Left colon (tissue), 2 donors: ENCODE measurements around the gene TET1. TPM values are rescaled to one million over a fixed set of nuclear protein-coding genes. Genes with fewer than 3 reads are reported as not detected.
"Not testable (repeated sequence)": the region's sequence is repeated elsewhere in the genome, so short reads cannot be mapped to it uniquely, and the experiment has no call there.

Source experiments
- ATAC-seq: fragments of 200-7000 bp; cut with Tn5 transposase; one replicate; pipeline ENCODE4 v1.9.1; 2020; ENCODE audit warnings: mild to moderate bottlenecking, moderate library complexity
- DNase-seq, 2 donors: peaks; one replicate each; pipeline ENCODE4 v3.0.0-alpha.2; 2020
- intact Hi-C, 2 donors: fragments of 100-400 bp; cut with DNase I in 1 of 2; cut with micrococcal nuclease in 1 of 2; formaldehyde crosslinking; loops; one replicate each; pipeline versions ENCODE4 v1.11.2 to v1.14.0; 2022; cut with DNase I, micrococcal nuclease
- total RNA-seq, 2 donors: library from RNA; stranded (reverse); fragmentation: NEBNext Ultra II Directional; extraction: Animal tissue kit (Norgen Biotek cat#: 25700); gene quantifications; one replicate each; pipeline ENCODE4 v1.2.1, GENCODE V29; 2021
- donor health status: DM: no; HTN: no; CAD: no.
- donor health status: DM: yes; HTN: yes; CAD: no.

The TET1 gene
- total RNA-seq, 2 donors from 2014 or later, result 0.64 to 1.3 TPM

- no peak for ATAC-seq
- intact Hi-C loops, result no loop called here
- DNase-seq, result no peak
Measured at GRCh38 chr10:68655620-68656126, 95.5 kb downstream of the TET1 start.

DNA sequence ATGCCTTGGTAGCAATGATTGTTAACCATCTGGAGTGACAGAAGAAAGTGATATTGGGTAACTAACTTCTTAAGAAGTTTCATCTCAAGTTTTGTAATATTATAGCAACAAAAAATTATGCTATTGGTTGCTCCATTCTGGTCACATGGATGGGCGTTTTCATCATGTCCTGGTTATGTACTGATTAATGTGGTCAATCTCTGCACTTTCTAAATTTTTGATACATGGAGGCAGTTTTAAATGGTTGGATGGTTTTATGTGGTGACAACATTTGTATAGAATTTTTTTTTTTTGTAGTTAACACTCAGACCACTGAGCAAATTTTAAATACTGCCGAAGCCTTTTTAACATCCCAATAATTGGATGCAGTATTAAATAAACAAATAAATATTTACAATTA, 105.7 kb downstream of the TET1 start:
- ATAC-seq (no peak), DNase-seq (no peak)
- intact Hi-C loops, result no loop called here

- intact Hi-C loops, result no loop called here
- DNase-seq, result no peak
- no peak for ATAC-seq
Measured at GRCh38 chr10:68666280-68666760, 106.2 kb downstream of the TET1 start.

GRCh38 chr10:68668231-68668630, 108.1 kb downstream of the TET1 start:
- ATAC-seq (no peak), DNase-seq (no peak)
- intact Hi-C loops, result no loop called here

DNA sequence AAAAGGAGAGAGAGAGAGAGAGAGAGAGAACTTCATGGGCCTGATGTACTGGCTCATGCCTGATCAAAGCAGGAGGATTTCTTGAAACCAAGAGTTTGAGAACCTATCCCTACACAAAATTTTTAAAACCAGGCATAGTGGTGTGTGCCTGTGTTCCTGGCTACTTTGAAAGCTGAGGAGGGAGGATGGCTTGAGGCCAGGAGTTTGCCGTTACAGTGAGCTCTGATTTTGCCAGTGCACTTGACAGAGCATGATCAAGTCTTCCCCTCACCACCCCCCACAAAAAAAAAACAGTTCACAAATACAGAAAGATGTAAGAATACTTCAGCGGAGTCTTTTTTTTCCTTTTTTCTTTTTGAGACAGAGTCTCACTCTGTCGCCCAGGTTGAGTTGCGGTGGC, 108.8 kb downstream of the TET1 start:
- ATAC-seq (no peak), DNase-seq (no peak)
- intact Hi-C loops, result no loop called here

DNA sequence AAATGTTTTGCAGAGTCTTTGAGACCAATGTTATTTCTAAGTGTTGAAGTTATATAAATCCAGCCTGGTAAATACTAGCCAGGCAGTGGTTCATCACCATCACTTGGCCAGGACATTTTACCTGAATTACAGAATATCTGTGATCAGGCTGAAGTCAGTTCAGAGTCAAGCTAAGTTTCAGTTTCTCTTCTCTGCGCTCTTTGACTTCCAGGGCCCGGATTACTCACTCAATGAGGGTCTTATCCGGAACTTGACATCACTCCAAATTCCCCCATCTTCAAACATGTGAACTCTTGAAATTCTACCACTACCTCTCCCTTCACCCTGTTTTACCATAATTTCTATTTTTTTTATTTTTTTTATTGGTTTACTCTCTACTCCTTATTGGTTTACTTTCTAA, 124.3 kb downstream of the TET1 start:
- DNase-seq (no peak), ATAC-seq (no peak)
- intact Hi-C loops, result no loop called here

- no peak for DNase-seq
- intact Hi-C loops, result no loop called here
Measured at GRCh38 chr10:68696018-68696417, 135.9 kb downstream of the TET1 start.

DNA sequence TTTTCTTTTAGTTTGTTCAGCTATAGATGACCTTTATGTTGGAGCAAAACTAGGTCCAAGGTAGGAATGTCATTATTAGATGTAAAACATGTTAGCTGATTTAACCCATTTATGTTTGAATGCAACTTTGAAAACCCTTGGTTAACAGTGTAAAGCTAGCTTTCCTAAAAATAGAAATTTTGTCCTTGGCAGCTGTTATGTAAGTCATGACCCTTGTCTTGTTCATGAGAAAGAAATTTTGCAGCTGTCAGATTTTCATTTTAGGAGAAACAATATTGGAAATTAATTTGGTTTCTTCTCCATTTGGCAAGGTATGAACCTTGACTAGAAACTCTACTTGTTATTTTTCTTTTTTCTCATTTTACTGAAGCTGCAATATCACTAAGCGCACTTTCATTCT, 137.0 kb downstream of the TET1 start:
- intact Hi-C loops, result no loop called here
- ATAC-seq, result no peak
- DNase-seq, result no peak

More at GRCh38 chr10:68696018-68696417, 135.9 kb downstream of the TET1 start:
- no peak for ATAC-seq

DNA sequence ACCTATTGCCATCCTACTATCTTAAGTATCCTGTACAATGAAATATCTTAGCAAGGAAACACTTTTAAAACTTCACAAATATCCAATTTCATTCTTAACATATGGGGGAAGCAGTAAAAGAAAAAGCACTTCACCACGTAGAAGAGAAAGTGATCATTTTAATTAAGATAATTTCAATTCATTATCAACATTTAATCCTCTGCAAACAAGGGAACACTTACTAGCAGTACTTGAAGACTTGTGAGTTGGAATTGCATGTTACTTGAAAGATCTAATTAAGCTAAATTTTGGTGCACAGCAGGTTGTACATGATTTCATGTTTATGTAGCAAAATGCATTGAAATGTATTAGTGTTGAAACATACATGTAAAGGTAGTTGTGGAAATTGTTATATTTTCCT, 140.1 kb downstream of the TET1 start:
- DNase-seq (no peak), ATAC-seq (no peak)
- intact Hi-C loops, result no loop called here

GRCh38 chr10:68705548-68705947, 145.4 kb downstream of the TET1 start:
- DNase-seq, result no peak
- ATAC-seq, result no peak
- intact Hi-C loops, result no loop called here

DNA sequence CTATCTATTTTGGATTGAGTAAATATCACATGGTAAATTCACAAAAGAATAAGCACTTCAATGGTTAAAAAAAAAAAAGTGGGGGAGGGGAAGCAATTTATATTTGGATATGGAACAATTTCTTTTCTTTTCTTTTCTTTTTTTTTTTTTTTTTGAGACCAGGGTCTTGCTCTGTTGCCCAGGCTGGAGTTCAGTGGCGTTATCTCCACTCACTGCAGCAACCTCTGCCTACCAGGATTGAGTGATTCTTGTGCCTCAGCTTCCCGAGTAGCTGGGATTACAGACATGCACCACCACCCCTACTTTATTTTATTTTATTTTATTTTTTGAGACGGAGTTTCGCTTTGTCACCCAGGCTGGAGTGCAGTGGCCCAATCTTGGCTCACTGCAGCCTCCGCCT, 148.8 kb downstream of the TET1 start:
- ATAC-seq, intact Hi-C loops, DNase-seq: not testable (repeated sequence)

DNA sequence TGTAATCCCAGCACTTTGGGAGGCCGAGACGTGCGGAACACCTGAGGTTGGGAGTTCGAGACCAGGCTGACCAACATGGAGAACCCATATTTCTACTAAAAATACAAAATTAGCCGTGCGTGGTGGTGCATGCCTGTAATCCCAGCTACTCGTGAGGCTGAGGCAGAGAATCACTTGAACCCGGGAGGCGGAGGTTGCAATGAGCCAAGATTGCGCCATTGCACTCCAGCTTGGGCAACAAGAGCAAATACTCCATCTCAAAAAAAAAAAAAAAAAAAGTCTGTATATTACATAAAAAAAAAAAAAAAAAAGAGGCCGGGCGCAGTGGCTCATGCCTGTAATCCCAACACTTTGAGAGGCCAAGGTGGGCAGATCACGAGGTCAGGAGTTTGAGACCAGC, 152.9 kb downstream of the TET1 start:
- intact Hi-C loops, DNase-seq, ATAC-seq: not testable (repeated sequence)

DNA sequence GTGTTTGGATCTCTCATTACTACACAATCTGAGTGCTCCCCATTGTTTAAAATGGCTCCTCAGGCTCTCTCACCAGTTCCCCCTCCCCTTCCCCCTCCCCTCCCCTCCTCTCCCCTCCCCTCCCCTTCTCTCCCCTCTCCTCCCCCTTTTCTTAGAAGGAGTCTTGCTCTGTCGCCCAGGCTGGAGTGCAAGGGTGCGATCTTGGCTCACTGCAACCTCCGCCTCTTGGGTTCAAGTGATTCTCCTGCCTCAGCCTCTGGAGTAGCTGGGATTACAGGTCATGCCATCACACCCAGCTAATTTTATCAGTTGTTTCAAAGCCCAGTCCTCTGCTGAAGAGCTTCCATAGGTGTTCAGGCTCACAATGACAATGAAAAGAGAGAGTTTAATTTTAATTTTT, 157.3 kb downstream of the TET1 start:
- ATAC-seq (no peak), DNase-seq (no peak)
- intact Hi-C loops, result no loop called here

DNA sequence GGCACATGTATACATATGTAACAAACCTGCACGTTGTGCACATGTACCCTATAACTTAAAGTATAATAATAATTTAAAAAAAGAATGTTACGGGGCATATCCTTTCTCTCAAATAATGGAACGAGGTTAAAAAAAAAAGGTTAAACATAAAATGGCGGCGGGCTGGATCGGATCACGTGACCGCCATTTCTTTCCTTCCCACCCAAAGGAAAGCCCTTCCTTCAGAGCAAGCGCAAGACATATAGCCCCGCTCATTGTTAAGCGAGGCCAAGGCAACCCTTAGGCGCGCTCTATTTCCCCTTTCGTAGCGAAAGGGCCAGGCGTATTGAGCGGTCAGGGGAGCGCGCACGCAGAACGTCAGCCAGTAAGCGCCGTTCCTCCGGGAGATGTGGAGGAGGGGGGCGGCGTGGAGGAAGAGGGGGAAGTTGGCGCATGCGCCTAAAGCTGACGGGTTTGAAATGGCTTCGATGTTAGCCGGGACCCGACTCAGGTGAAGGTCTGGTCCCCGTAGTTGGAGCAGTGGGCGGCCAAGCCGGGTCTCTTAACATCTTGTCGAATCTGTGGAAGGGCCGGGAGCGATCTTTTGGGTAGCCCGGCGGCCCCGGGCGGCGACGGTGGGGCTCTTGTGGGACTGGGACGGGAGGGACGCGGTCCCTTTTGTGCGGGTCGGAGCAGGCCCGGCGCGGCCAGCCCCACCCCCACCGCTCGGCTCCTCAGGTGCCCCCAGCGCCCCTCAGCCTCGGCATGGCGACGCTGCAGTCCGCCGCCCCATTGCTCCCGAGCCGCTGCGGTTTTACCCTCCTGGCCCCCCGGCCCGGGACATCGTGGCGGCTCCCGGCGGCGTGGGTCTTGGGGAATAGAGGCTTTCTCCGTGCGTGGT, 160.9 kb downstream of the TET1 start, which contains the start of gene CCAR1:
Gene CCAR1, plus strand, starts transcription at position 447 of the 880 bp plus-strand sequence. CDS start 1,266 bp downstream, outside the sequence.
- intact Hi-C loops, result no loop called here
- peak; percentile 97 to 99 for DNase-seq
- ATAC-seq, result peak; percentile 99

DNA sequence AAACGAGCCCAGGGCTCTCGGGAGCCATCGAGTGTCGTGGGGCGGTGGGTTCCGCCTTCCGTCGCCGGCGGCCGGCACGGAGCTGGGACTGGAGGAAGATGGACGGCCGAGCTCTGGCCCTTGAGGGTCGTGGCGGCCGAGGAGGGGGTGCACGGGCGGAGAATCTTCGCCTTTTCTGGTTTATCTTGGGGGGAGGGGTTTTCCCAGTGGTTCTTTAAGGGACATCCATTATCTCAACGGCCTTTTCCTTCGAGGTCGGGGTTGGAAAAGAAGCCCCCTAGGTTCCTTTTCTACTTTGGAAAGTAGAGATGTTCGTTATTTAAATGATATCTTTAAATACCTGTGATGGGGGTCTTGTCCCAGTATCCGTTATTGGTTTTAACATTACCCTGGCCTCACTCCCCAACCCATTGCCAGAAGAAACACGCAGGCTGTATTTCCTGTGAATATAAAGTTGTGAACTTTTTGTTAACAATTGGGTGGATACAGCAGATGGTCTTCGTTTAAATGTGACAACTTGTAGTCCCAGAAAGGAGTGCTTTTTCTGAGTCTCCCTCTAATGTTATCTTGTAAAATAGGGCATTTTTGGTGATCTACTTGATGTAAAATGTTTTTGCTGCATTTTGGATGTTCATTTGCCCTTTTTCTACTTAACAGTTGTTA, 161.7 kb downstream of the TET1 start:
- intact Hi-C loops, result no loop called here
- no peak for ATAC-seq
- no peak for DNase-seq

DNA sequence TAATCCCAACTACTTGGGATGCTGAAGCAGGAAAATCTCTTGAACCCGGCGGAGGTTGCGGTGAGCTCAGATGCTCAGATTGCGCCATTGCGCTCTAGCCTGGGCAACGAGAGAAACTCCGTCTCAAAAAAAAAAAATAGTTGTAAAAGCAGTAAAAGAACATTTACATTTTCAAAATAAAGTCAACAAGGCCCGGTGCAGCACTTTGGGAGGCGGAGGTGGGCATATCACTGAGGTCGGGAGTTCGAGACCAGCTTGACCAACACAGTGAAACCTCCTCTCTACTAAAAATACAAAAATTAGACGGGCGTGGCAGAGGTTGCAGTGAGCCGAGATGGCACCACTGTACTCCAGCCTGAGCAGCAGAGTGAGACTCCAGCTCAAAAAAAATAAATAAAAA, 164.9 kb downstream of the TET1 start:
- DNase-seq (no peak), ATAC-seq (no peak)
- intact Hi-C loops, result no loop called here

GRCh38 chr10:68727146-68727545, 167.0 kb downstream of the TET1 start:
- no peak for DNase-seq

GRCh38 chr10:68732651-68733050, 172.5 kb downstream of the TET1 start:
- intact Hi-C loops, result no loop called here
- DNase-seq (no peak), ATAC-seq (no peak)

More at GRCh38 chr10:68727146-68727545, 167.0 kb downstream of the TET1 start:
- intact Hi-C loops, result no loop called here
- no peak for ATAC-seq

DNA sequence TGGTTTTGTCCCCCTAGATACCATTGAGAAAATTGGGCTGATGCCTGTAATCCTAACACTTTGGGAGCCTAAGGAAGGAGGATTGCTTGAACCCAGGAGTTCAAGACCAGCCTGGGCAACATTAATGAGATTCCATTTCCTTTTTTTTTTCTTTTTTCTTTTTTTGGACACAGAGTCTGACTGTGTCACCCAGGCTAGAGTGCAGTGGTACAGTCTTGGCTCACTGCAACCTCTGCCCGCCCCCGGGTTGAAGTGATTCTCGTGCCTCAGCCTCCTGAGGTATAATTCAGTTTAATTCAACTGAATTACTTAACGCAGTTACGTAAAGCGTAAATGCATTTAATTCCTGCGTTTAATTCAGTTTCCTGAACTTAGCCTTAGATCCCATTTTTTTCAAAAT, 174.2 kb downstream of the TET1 start:
- ATAC-seq, result no peak
- intact Hi-C loops, result no loop called here
- DNase-seq, result no peak

GRCh38 chr10:68735119-68735518, 175.0 kb downstream of the TET1 start:
- DNase-seq (no peak), ATAC-seq (no peak)
- intact Hi-C loops, result no loop called here
